GM23338 (cell line): ENCODE data around the gene EIF2B5.

Experiments
- CREB1 ChIP-seq: fragments of 250-450 bp; sonication (Bioruptor Pico); IDR thresholded peaks from 2 replicates; pipeline ENCODE4 v1.5.0; 2020; ENCODE audit warnings: low read depth, mild to moderate bottlenecking, moderate library complexity
- CTCF ChIP-seq, 2 experiments: fragments of 200-600 bp in 1 of 2; sonication (generic) in 1 of 2; conservative IDR thresholded peaks; 2 replicates each; pipeline versions ENCODE4 v1.5.1 to v1.6.1; 2016 to 2017; ENCODE audit warnings: antibody characterized with exemption in 2 of 2, low read depth in 2 of 2, mild to moderate bottlenecking in 2 of 2, moderate library complexity in 1 of 2
- EZH2 ChIP-seq: fragments of 200-600 bp; sonication (generic); IDR thresholded peaks from one replicate; pipeline ENCODE4 v1.8.0; 2017; ENCODE audit warnings: antibody characterized with exemption, mild to moderate bottlenecking, low read depth; ENCODE audit not compliant: unreplicated experiment
- EZH2phosphoT487 ChIP-seq: fragments of 200-600 bp; sonication (generic); IDR thresholded peaks from one replicate; pipeline ENCODE4 v1.8.1; 2018; ENCODE audit warnings: antibody characterized with exemption; ENCODE audit not compliant: unreplicated experiment
- POLR2AphosphoS5 ChIP-seq: IDR thresholded peaks from 2 replicates; pipeline ENCODE4 v1.6.1; 2016; ENCODE audit warnings: antibody characterized with exemption, low read depth
- REST ChIP-seq: IDR thresholded peaks from one replicate; pipeline ENCODE4 v1.6.1; 2018; ENCODE audit warnings: antibody characterized with exemption; ENCODE audit not compliant: unreplicated experiment
- STAT1 ChIP-seq: IDR thresholded peaks from one replicate; pipeline ENCODE4 v1.6.1; 2016; ENCODE audit warnings: antibody characterized with exemption; ENCODE audit not compliant: unreplicated experiment
- ZNF331 ChIP-seq: fragments of 250-450 bp; sonication (Bioruptor Pico); IDR thresholded peaks from 2 replicates; pipeline ENCODE4 v1.5.0; 2020; ENCODE audit warnings: low read depth, mild to moderate bottlenecking, moderate library complexity

DNA sequence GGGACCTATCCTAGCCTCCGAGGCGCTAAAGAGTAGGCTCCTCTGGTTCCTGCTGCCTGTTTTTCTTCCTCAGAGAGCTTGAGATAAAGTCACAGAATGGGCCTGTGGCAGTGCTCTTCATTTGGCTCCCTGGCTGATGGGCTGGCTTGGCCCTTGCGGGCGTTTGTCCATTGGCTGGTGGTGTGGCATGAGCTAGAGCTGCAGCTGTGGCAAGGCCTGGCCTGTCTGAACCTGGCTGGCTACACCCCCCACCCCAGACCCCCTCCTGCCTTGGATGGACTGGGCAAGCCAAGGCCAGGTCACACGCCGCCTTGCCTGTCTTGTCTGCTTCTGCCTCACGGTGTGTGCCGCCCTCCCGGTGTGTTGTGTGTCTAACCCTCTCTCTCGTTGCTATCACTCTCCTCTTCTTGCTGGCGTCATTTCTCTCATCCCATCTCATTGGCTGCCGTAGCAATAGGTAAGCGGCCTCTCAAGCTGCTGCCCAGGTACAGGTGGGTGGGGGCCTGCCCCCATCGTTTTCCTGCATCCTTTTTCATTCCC, 42.7 kb downstream of the EIF2B5 start:
- TF ChIP-seq EZH2 = no peak
- no peak for TF ChIP-seq CTCF (conservative IDR thresholded peaks at IDR 0.05; ENCODE audit: low read depth in 2 of 2)
- no peak for TF ChIP-seq REST
- no peak for TF ChIP-seq POLR2AphosphoS5
- no peak for TF ChIP-seq EZH2phosphoT487
- TF ChIP-seq STAT1 = no peak
- no peak for TF ChIP-seq ZNF331 (CRISPR knock-in tag)
- no peak for TF ChIP-seq CREB1 (CRISPR knock-in tag)
